Caco-2 (cell line): Measurements from ENCODE around the gene BCL2L14. TPM values are rescaled to one million over a fixed set of nuclear protein-coding genes. Genes with fewer than 3 reads are reported as not detected.

ENCODE experiments used
- BruUV-seq: library from RNA; stranded (reverse); fragments of 400-500 nt; replicated peaks from 2 replicates; lab custom pipeline; 2021; lab: Mats Ljungman, UMichigan
- CTCF ChIA-PET: fragments of 300-600 bp; sonication (Branson Sonifier 250); formaldehyde crosslinking; loops from one replicate; lab custom pipeline; 2022; ENCODE audit warnings: antibody characterized with exemption; lab: Charles Lee
- POLR2A ChIA-PET: fragments of 300-600 bp; sonication (Branson Sonifier 250); formaldehyde crosslinking; loops from one replicate; lab custom pipeline; 2022; ENCODE audit warnings: antibody characterized with exemption; lab: Charles Lee
- DNase-seq, 2 experiments: peaks; one replicate each; pipeline versions ENCODE4 v3.0.0 to v3.0.0-alpha.2; 2020 to 2022
- H3K27me3 ChIP-seq: replicated peaks from 2 replicates; pipeline ENCODE4 v1.6.0; 2011; ENCODE audit warnings: low read length; ENCODE audit not compliant: control insufficient read depth, insufficient read depth
- H3K36me3 ChIP-seq: 2 replicates; pipeline ENCODE4 v1.5.1; 2011; ENCODE audit warnings: low read length; ENCODE audit not compliant: control insufficient read depth, insufficient read depth
- H3K4me1 ChIP-seq: fragments of 250-450 bp; sonication (Bioruptor Pico); 2 replicates; pipeline ENCODE4 v1.5.1; 2020; ENCODE audit warnings: mild to moderate bottlenecking
- H3K4me3 ChIP-seq: 2 replicates; pipeline ENCODE4 v1.5.1; 2011; ENCODE audit warnings: low read depth, mild to moderate bottlenecking, control low read depth, low read length
- H3K9me3 ChIP-seq: fragments of 250-450 bp; sonication (Bioruptor Pico); 2 replicates; pipeline ENCODE4 v1.5.1; 2020; ENCODE audit warnings: mild to moderate bottlenecking, moderate library complexity
- H3K27ac Mint-ChIP-seq: one replicate; pipeline ENCODE4 v1.8.0; 2022; ENCODE audit warnings: mixed read lengths; ENCODE audit not compliant: unreplicated experiment
- H3K27me3 Mint-ChIP-seq: one replicate; pipeline ENCODE4 v1.8.0; 2022; ENCODE audit warnings: mixed read lengths; ENCODE audit not compliant: insufficient read depth, unreplicated experiment
- H3K36me3 Mint-ChIP-seq: one replicate; pipeline ENCODE4 v1.8.0; 2022; ENCODE audit warnings: mild to moderate bottlenecking, mixed read lengths; ENCODE audit not compliant: insufficient read depth, unreplicated experiment
- H3K4me1 Mint-ChIP-seq: one replicate; pipeline ENCODE4 v1.8.0; 2022; ENCODE audit warnings: low read depth, mixed read lengths; ENCODE audit not compliant: unreplicated experiment
- H3K4me3 Mint-ChIP-seq: one replicate; pipeline ENCODE4 v1.8.0; 2022; ENCODE audit warnings: mild to moderate bottlenecking, moderate library complexity, mixed read lengths; ENCODE audit not compliant: unreplicated experiment
- H3K9me3 Mint-ChIP-seq: one replicate; pipeline ENCODE4 v1.8.0; 2022; ENCODE audit warnings: mixed read lengths; ENCODE audit not compliant: unreplicated experiment
- intact Hi-C: fragments of 100-400 bp; cut with micrococcal nuclease; formaldehyde crosslinking; loops from one replicate; pipeline ENCODE4 v1.10.0; 2022; ENCODE audit not compliant: unreplicated experiment
- total RNA-seq: library from RNA; stranded (reverse); gene quantifications from 2 replicates; pipeline ENCODE4 v1.2.3, GENCODE V29; 2022
- TF ChIP-seq, protein P1 (sequence below), 2 experiments: fragments of 200-600 bp in 1 of 2; IDR thresholded peaks; 1 replicate in 1 of 2; 2 replicates in 1 of 2; pipeline versions ENCODE4 v1.5.1 to v1.8.0; 2011 to 2022; ENCODE audit warnings: antibody characterized with exemption in 1 of 2, control low read depth in 1 of 2, inconsistent platforms in 1 of 2, low read depth in 1 of 2, low read length in 1 of 2, mild to moderate bottlenecking in 1 of 2, moderate library complexity in 1 of 2; ENCODE audit not compliant: insufficient read depth in 1 of 2, severe bottlenecking in 1 of 2, unreplicated experiment in 1 of 2

BCL2L14 gene
- total RNA-seq, 1 experiment from 2014 or later, result 5.9 TPM

DNA sequence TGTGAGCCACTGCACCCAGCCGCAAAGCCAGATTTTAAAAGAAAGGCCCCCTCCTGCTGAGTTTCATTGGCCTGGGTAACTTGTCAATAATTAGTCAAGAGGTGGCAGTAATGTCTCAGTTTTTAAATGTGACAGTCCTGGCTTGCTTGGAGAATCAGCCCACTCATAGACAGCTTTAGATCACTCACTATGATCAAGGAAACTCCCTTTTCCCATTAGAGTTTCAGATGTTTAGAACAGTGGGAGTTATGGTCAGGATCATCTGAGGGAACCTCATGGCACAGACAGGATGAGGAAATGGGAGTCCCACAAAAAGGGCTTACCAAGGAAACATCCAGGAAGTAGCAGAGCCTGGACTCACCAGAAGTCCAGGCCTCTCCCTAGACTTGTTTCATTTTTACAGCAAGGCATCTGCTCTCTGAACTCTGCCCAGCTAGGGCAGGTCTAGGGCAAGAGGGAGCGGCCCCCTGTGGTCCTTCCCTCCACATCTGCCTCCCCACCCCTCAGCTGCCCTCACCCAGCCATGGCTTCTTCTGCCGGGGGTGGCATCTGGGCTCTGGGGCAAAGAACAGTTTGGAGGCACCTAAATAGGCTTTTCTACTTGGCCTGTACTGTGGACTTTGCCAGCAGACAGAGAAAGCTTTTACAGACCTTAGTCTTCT is 11.2 kb downstream of the BCL2L14 start:
- Mint-ChIP-seq H3K36me3 (peaks cover 20% of the 10 kb centered on the region), H3K27ac (peak overlapping the region; percentile 29), H3K4me3 (no peak overlapping the region), H3K9me3 (no peaks in the 10 kb centered on the region), H3K4me1 (peaks cover 15% of the 10 kb centered on the region), H3K27me3 (no peaks in the 10 kb centered on the region)
- peak; percentile 62 to 67 for DNase-seq
- TF ChIP-seq, protein P1, sequence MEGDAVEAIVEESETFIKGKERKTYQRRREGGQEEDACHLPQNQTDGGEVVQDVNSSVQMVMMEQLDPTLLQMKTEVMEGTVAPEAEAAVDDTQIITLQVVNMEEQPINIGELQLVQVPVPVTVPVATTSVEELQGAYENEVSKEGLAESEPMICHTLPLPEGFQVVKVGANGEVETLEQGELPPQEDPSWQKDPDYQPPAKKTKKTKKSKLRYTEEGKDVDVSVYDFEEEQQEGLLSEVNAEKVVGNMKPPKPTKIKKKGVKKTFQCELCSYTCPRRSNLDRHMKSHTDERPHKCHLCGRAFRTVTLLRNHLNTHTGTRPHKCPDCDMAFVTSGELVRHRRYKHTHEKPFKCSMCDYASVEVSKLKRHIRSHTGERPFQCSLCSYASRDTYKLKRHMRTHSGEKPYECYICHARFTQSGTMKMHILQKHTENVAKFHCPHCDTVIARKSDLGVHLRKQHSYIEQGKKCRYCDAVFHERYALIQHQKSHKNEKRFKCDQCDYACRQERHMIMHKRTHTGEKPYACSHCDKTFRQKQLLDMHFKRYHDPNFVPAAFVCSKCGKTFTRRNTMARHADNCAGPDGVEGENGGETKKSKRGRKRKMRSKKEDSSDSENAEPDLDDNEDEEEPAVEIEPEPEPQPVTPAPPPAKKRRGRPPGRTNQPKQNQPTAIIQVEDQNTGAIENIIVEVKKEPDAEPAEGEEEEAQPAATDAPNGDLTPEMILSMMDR (IDR thresholded peaks at IDR 0.05; ENCODE audit: insufficient read depth in 1 of 2, low read depth in 1 of 2, low read length in 1 of 2, severe bottlenecking in 1 of 2, unreplicated experiment in 1 of 2), result peak; percentile 37 to 42
- POLR2A ChIA-PET, result interaction anchor here (0.9 kb wide), 1 partner anchor 185 kb away, joined by 9 read pairs; the partner anchor contains the start of gene LRP6
- CTCF ChIA-PET, result interaction anchor here (0.7 to 3.2 kb wide), 10 partner anchors 10 to 451 kb away, joined by 3 to 21 read pairs (median 4); partner anchors contain the start of genes BORCS5, LRP6 and MANSC1
- intact Hi-C loops, result loop anchor here (1.0 to 5.0 kb wide), 5 partner anchors 185 to 622 kb away; partner anchors contain the start of gene LRP6
- no peaks in the 10 kb centered on the region for H3K27me3 ChIP-seq
- H3K4me1 ChIP-seq, result peaks cover 10% of the 10 kb centered on the region; the same call in 1 of the 2 replicates
- no peaks in the 10 kb centered on the region for H3K9me3 ChIP-seq
- no peaks in the 10 kb centered on the region for H3K36me3 ChIP-seq
- no TSS peak for BruUV-seq
- H3K4me3 ChIP-seq, result no peak overlapping the region

DNA sequence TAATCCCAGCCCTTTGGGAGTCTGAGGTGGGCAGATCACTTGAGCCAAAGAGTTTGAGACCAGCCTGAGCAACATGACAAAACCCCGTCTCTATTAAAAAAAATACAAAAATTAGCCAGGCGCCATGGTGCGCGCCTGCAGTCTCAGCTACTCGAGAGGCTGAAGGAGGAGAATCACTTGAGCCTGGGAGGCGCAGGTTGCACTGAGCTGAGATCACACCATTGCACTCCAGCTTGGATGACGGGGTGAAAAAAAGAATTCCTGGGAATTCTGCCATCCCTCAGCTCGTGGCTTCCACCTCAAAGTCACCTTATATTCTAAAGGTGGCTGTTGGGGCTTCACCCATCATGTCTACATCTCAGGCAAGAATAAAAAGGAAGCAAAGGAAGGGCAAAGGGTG is 12.9 kb downstream of the BCL2L14 start:
- no peak overlapping the region for H3K4me3 ChIP-seq
- Mint-ChIP-seq H3K27me3 (no peaks in the 10 kb centered on the region), H3K9me3 (no peaks in the 10 kb centered on the region), H3K27ac (no peak overlapping the region), H3K36me3 (peaks cover 20% of the 10 kb centered on the region), H3K4me3 (no peak overlapping the region), H3K4me1 (peaks cover 31% of the 10 kb centered on the region)
- ChIA-PET POLR2A (no interaction called here), CTCF (interaction anchor here (3.2 kb wide), 2 partner anchors 245 to 250 kb away, joined by 19 to 21 read pairs; no protein-coding TSS in a partner anchor)
- H3K27me3 ChIP-seq, result no peaks in the 10 kb centered on the region
- TF ChIP-seq, protein P1 (IDR thresholded peaks at IDR 0.05; ENCODE audit: insufficient read depth in 1 of 2, low read depth in 1 of 2, low read length in 1 of 2, severe bottlenecking in 1 of 2, unreplicated experiment in 1 of 2), result no peak
- no peak for DNase-seq
- H3K4me1 ChIP-seq, result peaks cover 20% of the 10 kb centered on the region
- H3K9me3 ChIP-seq, result no peaks in the 10 kb centered on the region
- intact Hi-C loops, result loop anchor here (5.0 kb wide), 1 partner anchor 574 kb away; no protein-coding TSS in a partner anchor
- 0 out of 2 replicates have a peak, but pooled peaks cover 3% of the 10 kb centered on the region for H3K36me3 ChIP-seq
- BruUV-seq, result no TSS peak

DNA sequence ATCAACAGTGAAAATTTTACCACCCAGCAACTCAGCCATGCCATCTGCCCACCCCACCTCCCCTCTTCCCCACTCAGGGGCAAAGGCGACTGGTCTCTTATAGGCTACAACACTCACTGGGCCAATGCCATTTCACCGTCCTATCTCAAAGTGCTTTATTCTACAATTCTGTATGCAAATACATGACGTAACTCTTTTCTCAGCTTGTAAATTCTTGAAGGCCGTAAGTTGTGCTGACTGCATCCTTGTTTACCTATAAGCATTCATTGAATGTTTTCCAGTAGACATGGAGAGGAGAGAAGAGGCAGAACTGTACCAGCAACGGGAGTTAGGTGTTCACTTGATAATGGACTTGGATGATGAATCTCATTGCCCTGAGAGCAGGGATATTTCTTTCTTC is 15.6 kb downstream of the BCL2L14 start:
- Histone ChIP-seq H3K36me3 (0 out of 2 replicates have a peak, but pooled peaks cover 3% of the 10 kb centered on the region), H3K27me3 (no peaks in the 10 kb centered on the region), H3K4me3 (no peak overlapping the region), H3K9me3 (no peaks in the 10 kb centered on the region), H3K4me1 (peaks cover 21% of the 10 kb centered on the region)
- TF ChIP-seq, protein P1 (IDR thresholded peaks at IDR 0.05; ENCODE audit: insufficient read depth in 1 of 2, low read depth in 1 of 2, low read length in 1 of 2, severe bottlenecking in 1 of 2, unreplicated experiment in 1 of 2), result no peak
- Mint-ChIP-seq H3K4me3 (no peak overlapping the region), H3K27me3 (no peaks in the 10 kb centered on the region), H3K9me3 (no peaks in the 10 kb centered on the region), H3K4me1 (peaks cover 24% of the 10 kb centered on the region), H3K27ac (no peak overlapping the region), H3K36me3 (peaks cover 7% of the 10 kb centered on the region)
- DNase-seq, result peak in 1 of 2 experiments; percentile 37
- BruUV-seq, result no TSS peak
- intact Hi-C loops, result no loop called here
- POLR2A ChIA-PET, result interaction anchor here (1.0 kb wide), 1 partner anchor 54 kb away, joined by 3 read pairs; no protein-coding TSS in a partner anchor
- CTCF ChIA-PET, result no interaction called here
